GM21737 (cell line): ENCODE measurements around the gene USP7.
A peak's percentile ranks its signal among the peaks of the same experiment; 100 is the strongest.
"Not testable (repeated sequence)": the region's sequence is repeated elsewhere in the genome, so short reads cannot be mapped to it uniquely, and the experiment has no call there.

Experiments
- ATAC-seq: cut with Tn5 transposase; IDR thresholded peaks from one replicate; pipeline ENCODE4 v1.9.1; 2021; ENCODE audit warnings: mild to moderate bottlenecking, moderate library complexity; ENCODE audit not compliant: unreplicated experiment

The USP7 gene

GRCh38 chr16:8882725-8883377 lies 80.9 kb downstream of the USP7 start:
- no peak for ATAC-seq

GRCh38 chr16:8882041-8882617 lies 81.6 kb downstream of the USP7 start, which contains the start of gene LITAFD:
Gene LITAFD, plus strand, starts transcription at chr16:8882351. Its CDS starts 2,005 bp downstream, at chr16:8884356.
- no peak for ATAC-seq

- ATAC-seq = no peak
Measured at GRCh38 chr16:8880839-8881510, 82.7 kb downstream of the USP7 start.

GRCh38 chr16:8878523-8878911 lies 85.2 kb downstream of the USP7 start:
- ATAC-seq = no peak

- ATAC-seq = no peak
Measured at GRCh38 chr16:8877894-8878522, 85.7 kb downstream of the USP7 start.

- ATAC-seq = not testable (repeated sequence)
Measured at GRCh38 chr16:8875317-8875716, 88.4 kb downstream of the USP7 start.

- no peak for ATAC-seq
Measured at GRCh38 chr16:8874388-8874787, 89.3 kb downstream of the USP7 start.

- not testable (repeated sequence) for ATAC-seq
Measured at GRCh38 chr16:8873866-8874195, 89.9 kb downstream of the USP7 start.

- no peak for ATAC-seq
Measured at GRCh38 chr16:8872967-8873865, 90.5 kb downstream of the USP7 start.

GRCh38 chr16:8872071-8872470 lies 91.6 kb downstream of the USP7 start:
- ATAC-seq = no peak

GRCh38 chr16:8869988-8870241 lies 93.8 kb downstream of the USP7 start:
- not testable (repeated sequence) for ATAC-seq

- no peak for ATAC-seq
Measured at GRCh38 chr16:8869212-8869987, 94.3 kb downstream of the USP7 start.

- ATAC-seq = peak; percentile 58
Measured at GRCh38 chr16:8868416-8869211, 95.1 kb downstream of the USP7 start, which contains the start of gene CARHSP1. Gene CARHSP1, minus strand, starts transcription at chr16:8869006. Its CDS starts 9,678 bp downstream, at chr16:8859328.

- no peak for ATAC-seq
Measured at GRCh38 chr16:8867932-8868415, 95.7 kb downstream of the USP7 start.

GRCh38 chr16:8867216-8867931 lies 96.3 kb downstream of the USP7 start:
- ATAC-seq = no peak

- no peak for ATAC-seq
Measured at GRCh38 chr16:8866884-8867215, 96.9 kb downstream of the USP7 start.

GRCh38 chr16:8866118-8866883 lies 97.4 kb downstream of the USP7 start:
- no peak for ATAC-seq
